HepG2 (cell line): Measurements from ENCODE around the gene CRLF1. TPM values are rescaled to one million over a fixed set of nuclear protein-coding genes. Genes with fewer than 3 reads are reported as not detected.

Experiments
- BATF2 ChIP-seq: sonication (generic); formaldehyde crosslinking; IDR thresholded peaks from 2 replicates; pipeline ENCODE4 v1.8.0; 2022; ENCODE audit warnings: mild to moderate bottlenecking, missing genetic modification reagents, moderate library complexity
- FLYWCH1 ChIP-seq: sonication (generic); formaldehyde crosslinking; IDR thresholded peaks from 2 replicates; pipeline ENCODE4 v1.8.1; 2023; ENCODE audit warnings: mild to moderate bottlenecking, missing genetic modification reagents
- GFI1 ChIP-seq: sonication (generic); formaldehyde crosslinking; IDR thresholded peaks from 2 replicates; pipeline ENCODE4 v1.5.0; 2020; ENCODE audit warnings: missing genetic modification reagents, mild to moderate bottlenecking, borderline replicate concordance
- IKZF5 ChIP-seq: IDR thresholded peaks from 2 replicates; pipeline ENCODE4 v1.6.1; 2018; ENCODE audit warnings: missing genetic modification reagents, mild to moderate bottlenecking, missing compliant biosample characterization
- JUND ChIP-seq: sonication (generic); formaldehyde crosslinking; IDR thresholded peaks from 2 replicates; pipeline ENCODE4 v1.8.0; 2022; ENCODE audit warnings: mild to moderate bottlenecking, missing genetic modification reagents
- MBNL3 ChIP-seq: fragments of 250-450 bp; sonication (Bioruptor Pico); conservative IDR thresholded peaks from 2 replicates; pipeline ENCODE4 v1.8.0; 2022; ENCODE audit warnings: mild to moderate bottlenecking, inconsistent platforms
- NR3C1 ChIP-seq: sonication (generic); formaldehyde crosslinking; IDR thresholded peaks from 2 replicates; pipeline ENCODE4 v1.4.0; 2020; ENCODE audit warnings: missing genetic modification reagents
- POLR2AphosphoS5 ChIP-seq: IDR thresholded peaks from 2 replicates; pipeline ENCODE4 v1.6.1; 2012; ENCODE audit warnings: low read depth, low read length
- SNAPC4 ChIP-seq: sonication (generic); formaldehyde crosslinking; IDR thresholded peaks from 2 replicates; pipeline ENCODE4 v1.4.0; 2020; ENCODE audit warnings: mild to moderate bottlenecking, missing genetic modification reagents
- ZFYVE20 ChIP-seq: sonication (generic); formaldehyde crosslinking; IDR thresholded peaks from 2 replicates; pipeline ENCODE4 v1.8.0; 2023; ENCODE audit warnings: low read depth, mild to moderate bottlenecking, moderate library complexity, missing genetic modification reagents, borderline replicate concordance
- ZNF329 ChIP-seq: sonication (generic); formaldehyde crosslinking; IDR thresholded peaks from 2 replicates; pipeline ENCODE4 v1.9.0; 2021; ENCODE audit warnings: low read depth, mild to moderate bottlenecking, missing genetic modification reagents
- ZNF33B ChIP-seq: sonication (generic); formaldehyde crosslinking; IDR thresholded peaks from 2 replicates; pipeline ENCODE4 v1.5.1; 2020; ENCODE audit warnings: mild to moderate bottlenecking, missing genetic modification reagents
- ZNF414 ChIP-seq: sonication (generic); formaldehyde crosslinking; IDR thresholded peaks from 2 replicates; pipeline ENCODE4 v1.5.0; 2020; ENCODE audit warnings: missing genetic modification reagents
- ZNF552 ChIP-seq: sonication (generic); formaldehyde crosslinking; IDR thresholded peaks from 2 replicates; pipeline ENCODE4 v1.9.0; 2022; ENCODE audit warnings: missing genetic modification reagents, mild to moderate bottlenecking, borderline replicate concordance
- ZNF703 ChIP-seq: sonication (generic); formaldehyde crosslinking; IDR thresholded peaks from 2 replicates; pipeline ENCODE4 v1.5.1; 2020; ENCODE audit warnings: missing genetic modification reagents, mild to moderate bottlenecking, moderate library complexity, borderline replicate concordance
- ZNF704 ChIP-seq: sonication (generic); formaldehyde crosslinking; IDR thresholded peaks from 2 replicates; pipeline ENCODE4 v1.8.1; 2023; ENCODE audit warnings: mild to moderate bottlenecking, inconsistent platforms, moderate library complexity, missing genetic modification reagents, borderline replicate concordance
- ZNF773 ChIP-seq: sonication (generic); formaldehyde crosslinking; IDR thresholded peaks from 2 replicates; pipeline ENCODE4 v1.4.0; 2020; ENCODE audit warnings: missing genetic modification reagents, borderline replicate concordance
- ZNF784 ChIP-seq: sonication (generic); formaldehyde crosslinking; IDR thresholded peaks from 2 replicates; pipeline ENCODE4 v1.5.1; 2020; ENCODE audit warnings: missing genetic modification reagents, mild to moderate bottlenecking, borderline replicate concordance
- ZNF790 ChIP-seq: sonication (generic); formaldehyde crosslinking; IDR thresholded peaks from 2 replicates; pipeline ENCODE4 v1.8.0; 2022; ENCODE audit warnings: missing genetic modification reagents, mild to moderate bottlenecking, borderline replicate concordance
- polyA plus RNA-seq, 8 experiments: library from polyadenylated mRNA; depleted of rRNA in 3 of 8; stranded (reverse) in 7 of 8; unstranded in 1 of 8; fragments of >200 nt; fragmentation: Illumina TruSeq in 4 of 8; extraction: Trizol in 4 of 8; gene quantifications; 2 replicates each; pipeline versions ENCODE4 v1.2.1 to v1.2.3, GENCODE V29; 2011 to 2016; ENCODE audit warnings: low read depth in 4 of 8, missing spikeins in 1 of 8, mixed read lengths in 1 of 8; ENCODE audit not compliant: insufficient read depth in 1 of 8
- total RNA-seq, 5 experiments: library from RNA; depleted of rRNA; stranded (reverse); fragments of >200 nt; fragmentation: Illumina TruSeq; extraction: Trizol; gene quantifications; 2 replicates each; pipeline ENCODE4 v1.2.3, GENCODE V29; 2016; ENCODE audit warnings: low read depth in 1 of 5

The CRLF1 gene
- total and polyA plus RNA-seq, 2 of the 13 experiments (the other 11 are each of a cell fraction or from before 2014, with no cell fraction given) = 217 to 296 TPM

GRCh38 chr19:18610556-18611326 lies 4.1 kb upstream of the CRLF1 start (continued):
- no peak for TF ChIP-seq ZNF704 (CRISPR knock-in tag)
- TF ChIP-seq FLYWCH1 (CRISPR knock-in tag) = no peak
- peak; percentile 31; the same call in 1 of the 2 replicates for TF ChIP-seq ZNF414 (CRISPR knock-in tag)
- TF ChIP-seq ZNF329 (CRISPR knock-in tag) = no peak
- no peak for TF ChIP-seq BATF2 (CRISPR knock-in tag)
- no peak for TF ChIP-seq JUND (CRISPR knock-in tag)
- no peak for TF ChIP-seq NR3C1
- TF ChIP-seq POLR2AphosphoS5 = peak; percentile 33; the same call in 1 of the 2 replicates
- TF ChIP-seq MBNL3 (CRISPR knock-in tag) = no peak
- TF ChIP-seq ZNF784 (CRISPR knock-in tag) = no peak
- no peak for TF ChIP-seq SNAPC4
- no peak; the same call in 1 of the 2 replicates for TF ChIP-seq ZNF552 (CRISPR knock-in tag)
- peak; percentile 44 for TF ChIP-seq IKZF5 (CRISPR knock-in tag)
- TF ChIP-seq ZNF703 (CRISPR knock-in tag) = no peak
- TF ChIP-seq ZNF790 (CRISPR knock-in tag) = no peak
- no peak for TF ChIP-seq ZNF773 (CRISPR knock-in tag)
- peak; percentile 12; the same call in 1 of the 2 replicates for TF ChIP-seq GFI1
- TF ChIP-seq ZFYVE20 (CRISPR knock-in tag) = no peak
- TF ChIP-seq ZNF33B (CRISPR knock-in tag) = no peak
